GM10248 (cell line): ENCODE measurements around the gene MTCL1.

Experiments used
- CTCF ChIA-PET: fragments of 300-600 bp; sonication (Branson Sonifier 250); formaldehyde crosslinking; extraction: SDS; loops from one replicate; lab custom pipeline; 2021; ENCODE audit warnings: antibody characterized with exemption; lab: Yijun Ruan, JAX
- POLR2A ChIA-PET: fragments of 350-650 bp; sonication (Branson Sonifier 250); formaldehyde crosslinking; extraction: SDS; loops from one replicate; lab custom pipeline; 2020; ENCODE audit warnings: antibody characterized with exemption; lab: Yijun Ruan, JAX
- DNase-seq: peaks from one replicate; pipeline ENCODE4 v3.0.0; 2012; ENCODE audit errors: extremely low spot score
- CTCF ChIP-seq: IDR thresholded peaks from 2 replicates; pipeline ENCODE4 v1.5.1; 2012; ENCODE audit warnings: mild to moderate bottlenecking, low read depth; ENCODE audit errors: extremely low read depth, missing control alignments, control extremely low read depth

The MTCL1 gene

GRCh38 chr18:8685914-8686216, 19.5 kb upstream of the MTCL1 start:
- ChIA-PET CTCF (interaction anchor here (1.0 to 5.2 kb wide), 3 partner anchors 10 to 33 kb away, joined by 3 to 42 read pairs (median 9); no protein-coding TSS in a partner anchor), POLR2A (no interaction called here)
- no peak for DNase-seq
- TF ChIP-seq CTCF: no peak

GRCh38 chr18:8686611-8687010, 18.7 kb upstream of the MTCL1 start:
- no peak for DNase-seq
- ChIA-PET POLR2A (no interaction called here), CTCF (interaction anchor here (1.0 to 5.2 kb wide), 4 partner anchors 10 to 18 kb away, joined by 3 to 42 read pairs (median 3); no protein-coding TSS in a partner anchor)
- TF ChIP-seq CTCF: no peak

- POLR2A ChIA-PET: no interaction called here
- CTCF ChIA-PET: interaction anchor here (1.1 to 5.2 kb wide), 3 partner anchors 8 to 370 kb away, joined by 3 to 42 read pairs (median 6); no protein-coding TSS in a partner anchor
- no peak for DNase-seq
- no peak for TF ChIP-seq CTCF
Observed at GRCh38 chr18:8688216-8688800, 17.0 kb upstream of the MTCL1 start.

GRCh38 chr18:8688816-8689215, 16.5 kb upstream of the MTCL1 start:
- POLR2A ChIA-PET: no interaction called here
- no peak for TF ChIP-seq CTCF
- CTCF ChIA-PET: interaction anchor here (1.1 to 5.2 kb wide), 4 partner anchors 7 to 369 kb away, joined by 3 to 42 read pairs (median 8); no protein-coding TSS in a partner anchor
- no peak for DNase-seq

- ChIA-PET POLR2A (no interaction called here), CTCF (interaction anchor here (0.8 to 2.2 kb wide), 4 partner anchors 9 to 826 kb away, joined by 3 to 9 read pairs (median 4); no protein-coding TSS in a partner anchor)
- no peak for DNase-seq
- TF ChIP-seq CTCF: no peak
Observed at GRCh38 chr18:8689517-8689916, 15.8 kb upstream of the MTCL1 start.

- no peak for TF ChIP-seq CTCF
- CTCF ChIA-PET: interaction anchor here (1.3 to 2.8 kb wide), 10 partner anchors 9 to 361 kb away, joined by 3 to 42 read pairs (median 11); no protein-coding TSS in a partner anchor
- POLR2A ChIA-PET: no interaction called here
- DNase-seq: no peak
Observed at GRCh38 chr18:8694891-8695290, 10.5 kb upstream of the MTCL1 start.
